Epidermal melanocyte (primary cell): Measurements from ENCODE around the gene MCF2L.

Experiments used
- DNase-seq: peaks from one replicate; pipeline ENCODE4 v3.0.0; 2011; ENCODE audit warnings: low spot score; ENCODE audit not compliant: insufficient read length

MCF2L gene

DNA sequence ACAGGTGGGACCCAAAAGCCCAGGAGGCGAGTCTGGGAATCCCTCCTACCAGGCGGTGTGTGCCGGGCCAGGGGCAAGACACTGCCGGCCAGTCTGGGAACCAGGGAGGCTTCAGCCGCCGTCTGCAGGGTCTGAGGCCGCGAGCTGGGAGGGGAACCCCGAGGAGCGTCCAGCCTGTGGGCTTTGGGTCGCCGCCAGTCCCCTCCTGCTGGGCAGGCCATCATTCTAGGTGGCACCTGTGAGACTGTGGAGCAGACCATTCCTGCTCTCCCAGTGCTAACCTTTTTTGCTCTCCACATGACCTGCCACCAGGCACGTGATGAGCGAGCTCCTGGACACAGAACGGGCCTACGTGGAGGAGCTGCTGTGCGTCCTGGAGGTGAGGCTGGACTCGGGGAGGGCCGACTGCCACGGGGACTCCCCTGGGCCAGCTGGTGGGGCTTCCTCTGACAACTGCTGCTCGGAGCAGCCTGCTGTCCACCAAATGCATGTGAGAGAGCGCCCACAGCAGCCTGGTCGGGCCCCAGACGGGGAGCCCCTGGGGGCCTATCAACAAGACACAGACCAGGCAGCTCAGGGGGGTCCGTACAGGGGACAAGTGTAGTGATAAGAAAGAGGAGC is 112.0 kb downstream of the MCF2L start:
- no peak for DNase-seq

DNA sequence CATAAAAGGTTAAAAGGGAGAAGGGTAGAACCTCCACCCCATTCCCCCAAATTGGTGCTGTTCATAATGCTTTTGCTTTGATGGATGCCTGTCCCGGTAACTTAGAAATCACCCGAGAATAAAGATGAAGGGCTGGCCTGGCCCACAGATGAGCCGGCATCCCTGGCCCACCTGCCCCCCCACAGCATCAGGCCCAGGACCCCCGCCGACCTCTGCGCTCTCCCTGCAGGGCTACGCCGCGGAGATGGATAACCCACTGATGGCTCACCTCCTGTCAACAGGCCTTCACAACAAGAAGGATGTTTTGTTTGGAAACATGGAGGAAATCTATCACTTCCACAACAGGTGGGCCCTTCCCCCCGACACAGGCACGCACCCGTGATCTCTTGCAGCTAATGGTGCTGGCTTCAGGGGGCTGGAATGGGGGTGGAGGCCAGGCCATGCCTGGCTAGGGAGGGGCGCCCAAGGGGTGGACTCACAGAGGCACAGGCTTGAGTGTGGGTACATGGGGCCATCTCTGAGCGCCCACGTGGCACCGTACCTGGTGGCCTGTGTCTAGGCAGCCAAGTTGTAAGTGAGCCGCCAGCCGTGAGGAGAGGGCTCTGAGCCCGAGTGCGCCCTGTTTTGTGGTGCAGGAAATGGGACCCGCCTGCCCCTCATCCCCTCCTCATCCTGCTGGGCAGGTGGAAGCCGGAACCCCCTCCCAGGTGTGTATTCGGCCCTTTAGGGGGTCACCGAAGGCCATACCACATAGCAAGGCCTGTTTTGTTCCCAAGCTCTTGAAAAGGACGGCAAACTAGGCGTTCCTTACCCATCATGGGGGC is 113.4 kb downstream of the MCF2L start:
- DNase-seq: no peak

DNA sequence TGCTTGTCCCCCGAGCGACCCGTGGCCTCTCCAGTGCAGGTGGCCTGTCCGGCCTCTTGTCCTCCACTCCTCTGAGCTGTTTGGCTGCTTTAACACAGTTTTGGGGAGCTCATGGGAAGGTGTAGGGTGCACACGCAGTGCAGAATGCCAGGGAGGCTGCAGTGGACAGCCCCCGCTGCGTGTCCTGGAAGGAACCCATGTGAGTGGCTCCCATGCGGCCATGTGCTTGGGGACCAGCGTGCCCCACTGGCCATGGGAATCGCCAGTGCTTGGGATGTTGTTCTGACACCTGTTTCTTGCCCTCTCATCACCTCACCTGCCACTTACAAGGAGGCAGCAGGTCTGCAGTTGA is 114.0 kb downstream of the MCF2L start:
- no peak for DNase-seq

DNA sequence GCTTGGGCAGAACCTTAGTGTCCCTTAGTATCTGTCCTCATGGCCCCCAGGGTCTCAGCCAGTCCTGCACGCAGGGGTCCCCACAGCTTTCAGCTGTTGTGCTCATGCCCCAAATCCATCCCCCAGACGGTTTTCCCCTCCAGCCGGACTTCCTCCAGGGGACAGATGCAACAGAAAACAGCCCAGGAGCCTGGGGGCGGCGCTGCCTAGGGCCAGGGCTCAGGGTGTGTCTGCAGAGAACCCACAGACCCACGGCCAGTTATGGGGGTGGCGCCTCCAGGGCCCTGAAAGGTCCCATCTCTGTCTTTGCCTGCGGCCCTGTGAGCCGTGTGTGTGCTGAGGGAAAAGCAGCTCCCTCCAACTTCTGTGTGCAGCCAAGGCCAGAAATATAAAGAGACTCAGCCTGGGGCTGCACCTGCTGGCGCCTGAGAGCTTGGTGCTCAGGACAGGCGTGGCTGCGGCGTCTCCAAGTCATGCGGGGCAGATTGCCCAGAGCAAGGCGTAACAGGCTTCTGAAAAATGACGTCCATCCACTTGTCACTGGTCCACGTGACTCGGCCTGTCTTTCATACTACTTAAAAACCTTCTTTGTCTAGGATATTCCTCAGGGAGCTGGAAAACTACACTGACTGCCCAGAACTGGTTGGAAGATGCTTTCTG is 114.5 kb downstream of the MCF2L start:
- DNase-seq: peak; percentile 57

DNA sequence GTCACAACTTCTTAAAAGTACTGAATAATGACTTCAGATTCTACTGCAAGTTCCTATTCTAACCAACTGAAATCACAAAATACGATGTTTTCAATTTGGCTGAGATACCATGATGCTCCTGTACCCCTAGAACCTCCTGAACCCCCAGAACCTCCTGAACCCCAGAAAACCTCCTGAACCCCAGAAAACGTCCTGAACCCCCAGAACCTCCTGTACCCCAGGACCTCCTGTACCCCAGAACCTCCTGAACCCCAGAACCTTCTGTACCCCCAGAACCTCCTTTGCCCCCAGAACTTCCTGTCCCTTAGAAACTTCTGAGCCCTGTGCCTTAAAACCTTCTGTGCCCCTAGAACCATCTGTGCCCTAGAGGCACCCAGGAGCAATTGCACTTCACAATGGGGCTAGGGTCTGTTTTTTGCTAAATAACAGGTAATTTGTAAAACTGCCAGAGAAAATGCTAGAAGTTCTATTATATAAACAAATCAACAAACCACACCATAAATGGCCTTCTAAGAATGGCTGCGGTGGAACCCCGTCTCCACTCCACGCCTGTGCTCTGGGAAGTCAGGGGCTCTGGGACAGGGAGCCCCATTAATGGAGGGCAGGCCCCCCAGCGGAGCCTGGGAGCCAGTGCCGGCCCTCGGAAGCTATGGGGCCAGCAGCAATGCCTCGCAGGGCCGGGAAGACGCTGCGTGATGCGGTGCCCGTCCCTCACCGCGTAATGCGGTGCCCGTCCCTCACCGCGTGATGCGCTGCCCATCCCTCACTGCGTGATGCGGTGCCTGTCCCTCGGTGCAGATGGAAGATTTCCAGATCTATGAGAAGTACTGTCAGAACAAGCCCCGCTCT is 115.3 kb downstream of the MCF2L start:
- no peak for DNase-seq

DNA sequence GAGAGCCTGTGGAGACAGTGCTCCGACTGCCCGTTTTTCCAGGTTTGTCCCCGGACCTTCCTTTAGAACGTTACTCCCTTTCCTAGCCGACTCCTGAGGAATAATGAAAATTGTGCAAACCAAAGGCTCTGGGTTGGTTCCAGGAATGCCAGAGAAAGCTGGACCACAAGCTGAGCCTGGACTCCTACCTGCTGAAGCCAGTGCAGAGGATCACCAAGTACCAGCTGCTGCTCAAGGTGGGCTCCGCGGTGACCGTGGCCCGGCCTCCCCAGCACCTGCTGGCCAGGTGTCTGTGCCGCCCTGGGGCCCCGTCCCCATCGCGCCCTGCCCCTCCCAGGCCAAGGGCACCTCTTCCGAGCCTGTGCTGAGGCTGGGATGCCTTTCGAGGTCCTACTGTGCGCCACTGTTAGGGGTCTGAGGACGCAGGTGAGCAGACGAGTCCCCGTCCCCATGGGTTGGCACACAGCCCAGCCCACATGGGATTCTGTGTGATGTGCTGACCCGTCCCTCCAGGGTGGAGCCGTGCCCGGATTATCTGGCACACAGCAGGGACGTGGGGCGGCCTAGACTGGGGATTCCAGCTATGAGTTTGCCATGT is 116.0 kb downstream of the MCF2L start:
- no peak for DNase-seq

DNA sequence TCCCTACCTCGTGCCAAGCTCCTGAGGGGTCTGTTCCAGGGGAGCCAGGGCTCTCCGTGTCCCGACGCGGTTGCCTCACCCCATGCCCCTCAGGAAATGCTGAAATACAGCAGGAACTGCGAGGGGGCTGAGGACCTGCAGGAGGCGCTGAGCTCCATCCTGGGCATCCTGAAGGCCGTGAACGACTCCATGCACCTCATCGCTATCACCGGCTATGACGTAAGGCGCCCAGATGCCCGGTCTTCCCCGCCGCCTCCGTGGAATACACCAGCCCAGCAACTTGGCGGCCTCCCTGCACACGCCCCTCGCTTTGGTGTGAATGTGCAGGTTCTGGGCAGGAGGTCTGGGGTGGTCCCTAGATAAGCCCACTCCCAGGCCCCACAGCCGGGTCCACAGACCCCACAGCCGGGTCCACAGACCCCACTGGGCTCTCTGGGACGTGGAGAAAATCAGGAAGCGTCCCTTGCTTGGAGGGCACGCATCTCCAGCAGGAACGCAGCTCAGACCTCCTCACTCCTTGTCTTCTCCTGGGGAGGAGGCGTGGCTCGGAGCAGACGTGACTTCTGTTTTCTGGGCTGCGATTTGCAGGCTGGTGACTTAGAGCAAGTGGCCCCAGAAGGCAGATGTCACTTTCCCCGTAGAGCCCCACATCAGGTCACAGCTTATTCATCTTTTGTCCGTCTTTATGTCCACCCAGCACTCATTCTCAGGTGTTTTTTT is 117.2 kb downstream of the MCF2L start:
- DNase-seq: no peak

DNA sequence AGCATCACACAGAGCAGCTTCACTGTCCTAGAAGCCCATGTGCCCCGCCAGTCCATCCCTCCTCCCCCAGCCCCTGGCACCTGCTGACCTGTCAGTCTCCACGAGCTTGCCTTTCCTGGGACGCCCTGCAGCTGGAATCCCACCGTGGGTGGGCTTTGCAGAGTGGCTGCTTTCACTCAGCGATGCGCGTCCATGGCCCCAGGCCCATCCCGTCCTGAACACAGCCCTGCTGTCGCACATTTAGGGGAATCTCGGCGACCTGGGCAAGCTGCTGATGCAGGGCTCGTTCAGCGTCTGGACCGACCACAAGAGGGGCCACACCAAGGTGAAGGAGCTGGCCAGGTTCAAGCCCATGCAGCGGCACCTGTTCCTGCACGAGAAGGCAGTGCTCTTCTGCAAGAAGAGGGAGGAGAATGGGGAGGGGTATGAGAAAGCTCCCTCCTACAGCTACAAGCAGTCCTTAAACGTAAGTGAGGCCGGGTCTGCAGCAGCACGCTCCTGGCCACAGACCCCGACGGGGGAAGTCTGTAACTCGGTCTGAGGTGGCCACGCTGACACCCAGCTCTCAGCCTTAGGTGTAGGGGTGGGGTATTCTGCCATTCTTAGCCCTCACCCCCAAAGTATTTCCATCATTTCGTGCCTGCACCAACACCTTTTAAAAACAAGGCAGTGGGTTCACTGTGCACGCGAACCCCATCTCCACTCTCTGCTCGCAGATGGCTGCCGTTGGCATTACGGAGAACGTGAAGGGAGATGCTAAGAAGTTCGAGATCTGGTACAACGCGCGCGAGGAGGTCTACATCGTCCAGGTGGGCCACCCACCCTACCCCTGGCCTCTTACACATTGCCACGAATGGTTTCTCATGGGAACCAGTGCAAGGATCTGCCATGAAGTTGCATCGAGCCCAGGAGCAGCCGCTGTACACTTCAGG is 118.2 kb downstream of the MCF2L start:
- DNase-seq: no peak

DNA sequence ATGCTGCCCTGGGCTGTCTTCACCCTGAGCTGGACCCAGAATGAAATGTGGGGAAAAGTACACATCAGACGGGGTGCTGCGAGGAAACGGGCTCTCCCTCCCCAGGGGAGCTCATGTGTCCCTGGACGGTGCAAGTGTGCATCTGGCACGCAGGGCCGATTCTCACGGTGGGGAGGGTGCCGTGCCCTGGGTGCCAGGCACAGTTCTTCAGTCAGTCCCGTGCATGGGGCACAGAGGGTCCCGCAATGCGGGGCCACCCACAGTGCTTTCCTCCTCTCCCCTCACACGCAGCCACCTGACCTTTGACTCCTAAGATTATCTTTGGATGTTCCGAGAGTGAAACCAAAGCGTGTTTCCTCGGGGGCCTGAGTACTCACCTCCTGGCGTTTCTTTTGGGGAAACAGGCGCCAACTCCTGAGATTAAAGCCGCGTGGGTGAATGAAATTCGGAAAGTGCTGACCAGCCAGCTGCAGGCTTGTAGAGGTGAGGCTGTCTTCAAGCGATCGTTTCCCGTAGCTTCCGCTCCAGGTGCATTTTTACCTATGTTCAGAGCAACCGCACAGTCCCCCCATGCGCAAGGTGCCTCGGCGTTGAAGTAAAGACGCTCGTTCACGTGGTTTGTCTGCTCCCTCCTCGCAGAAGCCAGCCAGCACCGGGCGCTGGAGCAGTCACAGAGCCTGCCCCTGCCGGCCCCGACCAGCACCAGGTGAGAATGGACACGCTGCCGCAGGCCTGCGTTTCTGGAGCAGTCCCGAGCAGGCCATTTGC is 119.1 kb downstream of the MCF2L start:
- DNase-seq: no peak

DNA sequence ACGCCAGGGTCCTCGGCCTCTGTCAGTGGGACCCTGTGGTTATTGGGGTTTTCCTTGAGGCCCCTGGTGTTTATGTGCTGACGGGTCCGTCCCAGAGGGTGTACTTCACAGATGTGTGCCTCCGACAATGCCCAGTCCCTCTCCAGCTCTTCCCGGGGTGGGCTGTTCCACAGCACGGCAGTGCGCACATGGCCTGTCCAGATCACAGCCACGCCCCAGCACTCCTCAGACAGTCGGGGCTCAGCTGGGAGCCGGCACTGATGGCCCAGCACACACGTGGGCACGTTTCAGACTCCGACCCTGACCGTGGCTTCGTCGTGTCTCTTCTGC is 119.6 kb downstream of the MCF2L start:
- DNase-seq: no peak

DNA sequence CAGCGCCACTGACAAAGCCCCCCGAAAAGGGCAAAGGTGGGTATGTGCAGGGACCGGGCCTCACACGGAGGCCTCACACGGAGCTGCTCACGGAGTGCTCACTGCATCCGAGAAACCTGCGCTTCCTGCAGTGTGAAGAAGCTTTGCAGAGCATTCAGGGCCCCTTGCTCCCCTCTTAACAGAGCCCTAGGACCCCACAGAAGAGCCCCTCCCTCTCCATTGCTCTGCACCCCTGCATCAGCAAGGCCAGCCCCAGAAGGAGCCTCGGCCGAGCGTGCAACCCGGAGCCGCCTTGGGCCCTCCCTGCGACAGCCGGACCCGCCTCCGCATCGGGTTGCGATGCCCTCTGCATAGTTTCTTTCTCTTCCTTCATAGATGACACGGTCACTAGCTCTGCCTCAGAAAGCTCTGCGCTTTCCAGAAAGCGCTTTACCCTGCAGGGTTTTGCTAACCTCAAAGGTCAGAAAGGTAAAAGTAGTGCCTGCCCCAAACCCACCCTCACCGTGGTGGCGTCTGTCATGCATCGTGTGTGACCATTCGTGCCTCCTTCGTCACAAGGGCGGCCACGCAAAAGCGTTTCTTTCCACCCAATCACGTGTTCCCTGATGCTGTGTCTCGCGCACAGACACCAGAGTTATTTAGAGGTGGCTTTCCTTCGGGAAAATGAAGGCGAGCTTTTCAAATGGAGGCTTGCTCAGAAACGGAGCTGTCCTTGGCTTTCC is 120.8 kb downstream of the MCF2L start:
- DNase-seq: no peak

DNA sequence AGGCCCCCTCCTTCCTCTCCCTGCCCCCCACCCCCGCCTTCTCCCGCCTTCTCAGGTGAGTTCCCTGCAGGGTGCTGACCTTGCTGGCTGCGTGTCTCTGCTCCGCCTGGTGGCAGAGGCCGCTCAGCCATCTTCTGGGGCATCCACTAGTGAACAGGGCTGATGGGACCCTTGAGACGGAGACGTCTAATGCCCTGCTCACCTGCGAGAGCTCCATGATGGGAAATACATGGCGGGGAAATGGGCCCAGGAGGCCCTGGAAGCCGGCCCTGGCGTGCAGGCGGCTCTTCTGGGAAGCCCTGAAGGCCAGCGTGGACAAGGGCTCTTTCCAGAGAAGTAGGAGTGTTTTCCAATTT is 121.4 kb downstream of the MCF2L start:
- no peak for DNase-seq

DNA sequence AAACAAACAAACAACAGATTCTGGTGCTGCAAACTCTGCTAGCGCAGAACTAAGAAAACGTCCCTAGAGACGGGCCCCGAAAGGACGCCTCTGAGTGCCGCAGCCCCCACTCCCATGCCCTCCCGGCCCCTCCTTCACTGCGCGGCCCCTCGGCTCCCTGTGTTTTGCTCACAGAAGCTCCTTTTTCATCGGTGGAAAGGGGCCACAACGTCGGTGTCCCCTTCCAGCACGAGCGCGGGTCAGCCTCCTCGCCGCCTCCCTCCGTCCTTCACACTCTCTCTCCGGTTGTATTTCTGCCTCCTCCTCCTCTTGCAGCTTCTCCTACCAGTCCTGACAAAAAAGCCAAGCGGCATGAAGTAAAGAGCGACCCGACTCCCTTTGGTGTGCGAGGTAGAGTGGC is 121.8 kb downstream of the MCF2L start:
- DNase-seq: no peak

DNA sequence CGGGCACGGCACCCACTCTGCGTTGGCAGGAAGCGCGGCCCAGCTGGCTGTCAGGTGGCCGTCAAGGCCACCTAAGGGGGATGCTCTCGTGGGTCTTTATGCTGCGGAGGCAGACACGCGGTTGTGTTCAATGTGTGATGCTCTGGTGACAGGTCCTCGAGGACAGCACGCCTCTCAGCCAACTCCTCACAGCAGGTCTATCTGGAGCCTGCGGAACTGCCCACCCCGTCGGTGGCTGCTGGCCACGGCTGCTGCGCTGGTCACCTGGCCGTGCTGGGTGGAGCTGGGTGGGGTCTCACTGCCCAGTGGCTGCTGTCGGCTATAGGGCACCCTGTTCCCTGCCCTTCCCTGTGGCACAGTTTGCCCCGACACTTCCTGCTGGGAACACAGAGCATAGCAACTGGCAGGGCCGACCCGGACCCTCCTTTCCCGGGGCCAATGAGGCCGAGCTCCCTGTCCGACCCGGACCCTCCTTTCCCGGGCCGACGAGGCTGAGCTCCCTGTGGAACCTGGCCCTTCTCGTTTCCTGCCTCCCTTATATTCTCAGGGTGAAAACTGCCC is 122.3 kb downstream of the MCF2L start:
- no peak for DNase-seq

DNA sequence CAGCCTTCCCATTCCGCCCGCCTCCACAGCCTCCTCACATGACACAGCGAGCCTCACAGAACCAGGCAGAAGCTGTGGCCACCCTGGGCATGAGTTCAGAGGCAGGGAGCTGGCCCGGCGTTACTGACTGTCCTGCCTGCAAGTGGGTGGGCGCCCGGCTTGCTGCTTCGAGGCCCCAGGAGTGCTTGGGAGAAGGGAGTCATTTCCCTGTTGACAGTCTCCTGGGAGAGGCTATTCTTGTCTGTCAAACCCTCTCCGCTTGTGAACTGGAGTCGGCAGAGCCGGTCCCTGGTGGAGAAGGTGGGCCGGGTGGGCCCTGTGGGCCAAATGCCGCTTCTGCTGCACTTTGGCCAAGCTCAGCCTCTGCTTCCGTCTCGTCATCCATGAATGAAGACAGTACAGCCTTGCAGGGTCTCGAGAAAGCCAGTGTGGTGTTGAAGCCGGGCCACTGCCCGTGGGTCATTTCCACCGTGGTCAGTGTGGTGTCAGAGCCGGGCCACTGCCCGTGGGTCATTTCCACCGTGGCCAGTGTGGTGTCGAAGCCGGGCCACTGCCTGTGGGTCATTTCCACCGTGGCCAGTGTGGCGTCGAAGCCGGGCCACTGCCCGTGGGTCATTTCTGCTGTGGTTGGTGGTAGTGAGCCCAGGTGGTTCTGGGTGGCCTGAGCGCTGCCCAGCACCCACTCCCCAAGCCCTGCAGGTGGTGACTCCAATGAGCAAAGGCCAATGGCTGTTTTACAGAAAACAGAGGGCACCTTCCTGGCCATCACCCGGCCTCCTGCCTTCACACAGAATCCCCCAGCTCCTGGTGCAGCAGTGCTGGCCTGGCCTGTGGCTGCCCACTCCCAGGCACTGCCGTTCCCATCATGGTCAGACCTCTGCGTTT is 123.1 kb downstream of the MCF2L start:
- no peak for DNase-seq

DNA sequence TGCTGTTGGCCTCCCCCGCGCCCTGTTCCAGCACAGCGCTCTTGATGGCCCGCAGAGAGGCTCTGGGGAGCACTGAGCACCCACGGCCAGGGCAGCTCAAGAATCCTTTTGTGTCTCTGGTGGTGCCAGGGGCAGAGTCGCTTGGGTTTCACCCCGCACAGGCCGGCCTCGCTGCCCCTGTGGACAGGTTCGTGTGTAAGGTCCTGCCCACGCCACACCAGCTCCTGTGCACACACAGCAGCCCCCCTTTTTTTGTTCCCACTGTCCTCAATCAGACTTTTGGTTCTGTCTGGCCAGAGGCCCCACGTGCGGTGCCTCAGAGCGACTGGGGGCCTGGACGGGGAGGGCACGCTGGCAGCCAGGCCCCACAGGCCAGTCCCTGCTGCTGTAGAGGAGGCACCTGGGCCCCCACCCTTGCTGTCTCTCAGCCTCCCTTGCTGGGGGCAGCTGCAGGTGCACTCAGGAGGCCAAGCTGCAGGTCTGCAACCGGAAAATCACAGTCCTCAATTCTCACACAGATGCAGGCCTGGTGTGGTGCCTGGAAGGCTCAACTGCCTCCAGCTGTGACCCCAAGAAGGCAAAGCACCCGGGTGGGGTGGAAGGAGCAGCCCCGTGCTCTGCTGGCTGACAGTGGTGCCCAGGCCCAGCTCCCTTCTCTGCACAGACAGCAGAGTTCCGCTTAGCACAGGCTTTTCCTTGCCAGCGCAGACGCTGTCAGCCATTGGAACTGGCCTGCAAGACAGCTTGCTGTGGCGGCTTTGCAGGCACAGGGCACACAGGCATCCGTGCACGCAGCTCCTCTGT is 124.0 kb downstream of the MCF2L start:
- DNase-seq: no peak
